Measurements from ENCODE around the gene TRIO. TPM values are rescaled to one million over a fixed set of nuclear protein-coding genes. Genes with fewer than 3 reads are reported as not detected.
A peak's percentile ranks its signal among the peaks of the same experiment; 100 is the strongest.
"Not testable (repeated sequence)": the region's sequence is repeated elsewhere in the genome, so short reads cannot be mapped to it uniquely, and the experiment has no call there.

TRIO gene
- total RNA-seq, 2 experiments from 2014 or later = 3.5 to 6.6 TPM

DNA sequence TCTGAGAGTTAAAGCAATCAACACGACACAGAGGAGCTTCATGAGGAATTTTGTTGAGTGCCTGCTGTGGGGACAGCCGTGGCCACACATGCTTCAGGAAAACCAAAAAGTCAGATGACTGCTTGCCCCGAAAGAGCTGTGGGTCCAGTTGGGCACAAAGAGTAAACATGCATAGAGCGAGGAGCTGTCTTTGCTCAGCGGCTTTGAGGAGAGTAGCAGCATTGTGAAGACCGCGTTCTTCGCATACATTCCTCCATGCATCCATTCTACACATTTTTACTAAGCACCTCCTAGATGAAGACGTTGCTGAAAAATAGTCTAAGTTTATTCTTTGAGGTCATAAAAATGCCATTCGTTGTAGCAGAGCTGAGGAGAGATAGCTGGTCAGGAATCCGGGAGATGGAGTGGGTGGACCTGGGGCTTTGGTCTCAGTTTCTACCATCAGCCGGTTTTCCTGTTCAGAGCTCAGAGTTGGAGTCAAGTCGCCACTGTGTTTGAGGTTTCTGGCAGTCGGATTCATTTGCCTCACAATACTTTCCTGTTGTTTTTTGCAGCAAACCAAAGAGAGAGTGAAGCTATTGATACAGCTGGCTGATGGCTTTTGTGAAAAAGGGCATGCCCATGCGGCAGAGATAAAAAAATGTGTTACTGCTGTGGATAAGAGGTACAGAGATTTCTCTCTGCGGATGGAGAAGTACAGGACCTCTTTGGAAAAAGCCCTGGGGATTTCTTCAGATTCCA is 243.9 kb downstream of the TRIO start:
- POLR2A ChIA-PET = no interaction called here

DNA sequence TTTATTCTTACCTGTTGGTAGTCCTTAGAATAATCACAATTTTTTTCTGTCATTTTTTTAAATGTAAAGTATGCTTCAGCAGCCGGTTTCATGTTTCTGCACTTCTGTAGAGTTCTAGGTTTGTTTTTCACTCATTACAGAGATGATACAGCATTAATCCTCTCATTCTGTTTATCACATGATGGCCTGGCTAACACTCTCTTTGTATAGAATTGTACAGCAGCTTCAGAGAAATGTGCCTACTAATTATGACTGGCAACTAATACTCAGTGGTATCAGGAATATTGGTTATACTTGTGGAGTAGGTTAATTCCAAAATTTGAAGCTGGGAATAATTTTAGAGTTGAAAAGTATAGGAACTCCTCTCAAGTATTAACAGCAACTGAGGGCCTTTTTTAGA is 245.6 kb downstream of the TRIO start:
- peaks cover 8% of the 10 kb centered on the region for H3K9me3 Mint-ChIP-seq (ENCODE audit: insufficient read depth)
- H3K27me3 Mint-ChIP-seq (ENCODE audit: low read depth) = peaks cover 5% of the 10 kb centered on the region
- no peak for DNase-seq
- H3K4me1 Mint-ChIP-seq (ENCODE audit: low read depth) = peaks cover 14% of the 10 kb centered on the region
- peaks cover 3% of the 10 kb centered on the region for H3K36me3 Mint-ChIP-seq (ENCODE audit: low read depth)
- POLR2A ChIA-PET = no interaction called here
- ATAC-seq = no peak
- H3K4me3 Mint-ChIP-seq = no peak overlapping the region
- CTCF ChIA-PET = interaction anchor here (4.8 to 9.0 kb wide), 2 partner anchors 23 to 260 kb away, joined by 29 to 45 read pairs; no protein-coding TSS in a partner anchor
- no peak overlapping the region for H3K27ac Mint-ChIP-seq

More for the DNA sequence above, 243.9 kb downstream of the TRIO start:
- Mint-ChIP-seq H3K4me3 (no peak overlapping the region), H3K36me3 (ENCODE audit: low read depth) (peaks cover 1% of the 10 kb centered on the region), H3K27me3 (ENCODE audit: low read depth) (peaks cover 5% of the 10 kb centered on the region), H3K4me1 (ENCODE audit: low read depth) (peaks cover 14% of the 10 kb centered on the region), H3K9me3 (ENCODE audit: insufficient read depth) (peaks cover 7% of the 10 kb centered on the region), H3K27ac (no peak overlapping the region)
- CTCF ChIA-PET = interaction anchor here (0.9 to 9.0 kb wide), 9 partner anchors 9 to 617 kb away, joined by 3 to 45 read pairs (median 5); no protein-coding TSS in a partner anchor
- ATAC-seq (no peak), DNase-seq (no peak)

DNA sequence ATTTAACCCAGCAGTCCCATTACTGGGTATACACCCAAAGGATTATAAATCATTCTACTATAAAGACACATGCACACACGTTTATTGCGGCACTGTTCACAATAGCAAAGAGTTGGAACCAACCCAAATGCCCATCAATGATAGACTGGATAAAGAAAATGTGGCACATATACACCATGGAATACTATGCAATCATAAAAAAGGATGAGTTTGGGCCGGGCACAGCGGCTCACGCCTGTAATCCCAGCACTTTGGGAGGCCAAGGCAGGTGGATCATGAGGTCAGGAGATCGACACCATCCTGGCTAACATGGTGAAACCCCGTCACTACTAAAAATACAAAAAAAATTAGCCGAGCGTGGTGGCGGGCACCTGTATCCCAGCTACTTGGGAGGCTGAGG is 249.4 kb downstream of the TRIO start:
- H3K36me3 Mint-ChIP-seq (ENCODE audit: low read depth); CTCF ChIA-PET; H3K9me3 Mint-ChIP-seq (ENCODE audit: insufficient read depth); POLR2A ChIA-PET; H3K4me3 Mint-ChIP-seq; ATAC-seq; H3K27ac Mint-ChIP-seq; H3K27me3 Mint-ChIP-seq (ENCODE audit: low read depth); H3K4me1 Mint-ChIP-seq (ENCODE audit: low read depth); DNase-seq: not testable (repeated sequence)

DNA sequence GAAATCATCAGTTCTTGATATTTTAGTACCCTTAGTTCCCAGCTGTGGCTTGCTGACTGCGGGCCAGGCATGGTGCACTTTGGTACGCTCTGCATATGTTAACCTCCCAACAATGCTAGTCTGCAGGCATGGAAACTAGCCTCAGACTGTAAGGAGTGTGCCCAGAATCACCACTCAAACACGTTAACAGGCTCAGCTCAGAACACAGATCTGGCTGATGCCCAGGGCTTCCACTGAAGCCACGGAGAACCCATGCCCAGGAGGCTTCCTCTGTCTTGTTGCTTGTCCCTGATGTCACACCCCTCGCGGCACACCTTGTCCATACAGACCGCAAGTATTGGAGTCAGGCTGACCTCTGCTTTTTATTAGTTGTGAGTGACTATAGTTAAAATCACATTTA is 251.2 kb downstream of the TRIO start:
- Mint-ChIP-seq H3K27ac (no peak overlapping the region), H3K4me1 (ENCODE audit: low read depth) (peaks cover 20% of the 10 kb centered on the region), H3K27me3 (ENCODE audit: low read depth) (no peaks in the 10 kb centered on the region), H3K9me3 (ENCODE audit: insufficient read depth) (peaks cover 8% of the 10 kb centered on the region), H3K36me3 (ENCODE audit: low read depth) (peaks cover 3% of the 10 kb centered on the region), H3K4me3 (no peak overlapping the region)
- DNase-seq = no peak
- CTCF ChIA-PET = interaction anchor here (1.2 to 8.0 kb wide), 3 partner anchors 30 to 255 kb away, joined by 3 to 127 read pairs (median 5); no protein-coding TSS in a partner anchor
- POLR2A ChIA-PET = interaction anchor here (1.3 kb wide), 1 partner anchor 20 kb away, joined by 3 read pairs; no protein-coding TSS in a partner anchor
- ATAC-seq = no peak

DNA sequence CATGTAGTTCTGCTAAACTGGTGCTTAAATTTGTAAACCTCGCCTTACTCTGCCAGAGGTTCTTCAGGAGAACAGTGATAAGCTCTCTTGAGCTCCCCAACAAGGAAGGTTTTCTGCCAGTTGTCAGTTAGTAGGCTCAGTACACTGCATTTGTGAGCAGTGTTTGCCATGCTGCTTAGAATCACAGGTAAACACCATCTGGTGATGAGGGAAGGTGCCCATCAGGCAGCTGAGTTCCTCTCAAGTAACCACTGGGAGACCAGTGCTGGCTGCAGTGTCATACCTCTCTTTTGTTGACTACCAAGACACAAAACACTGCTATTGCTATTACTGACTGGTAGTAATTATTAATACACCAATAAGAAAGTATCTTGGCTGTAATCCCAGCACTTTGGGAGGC is 252.3 kb downstream of the TRIO start:
- H3K27me3 Mint-ChIP-seq (ENCODE audit: low read depth) = no peaks in the 10 kb centered on the region
- ChIA-PET CTCF (interaction anchor here (1.2 to 8.0 kb wide), 4 partner anchors 9 to 254 kb away, joined by 3 to 127 read pairs (median 4); no protein-coding TSS in a partner anchor), POLR2A (interaction anchor here (1.3 kb wide), 1 partner anchor 19 kb away, joined by 3 read pairs; no protein-coding TSS in a partner anchor)
- H3K4me1 Mint-ChIP-seq (ENCODE audit: low read depth) = peaks cover 30% of the 10 kb centered on the region
- peaks cover 8% of the 10 kb centered on the region for H3K9me3 Mint-ChIP-seq (ENCODE audit: insufficient read depth)
- peaks cover 3% of the 10 kb centered on the region for H3K36me3 Mint-ChIP-seq (ENCODE audit: low read depth)
- no peak for ATAC-seq
- H3K27ac Mint-ChIP-seq = no peak overlapping the region
- no peak overlapping the region for H3K4me3 Mint-ChIP-seq
- no peak for DNase-seq

DNA sequence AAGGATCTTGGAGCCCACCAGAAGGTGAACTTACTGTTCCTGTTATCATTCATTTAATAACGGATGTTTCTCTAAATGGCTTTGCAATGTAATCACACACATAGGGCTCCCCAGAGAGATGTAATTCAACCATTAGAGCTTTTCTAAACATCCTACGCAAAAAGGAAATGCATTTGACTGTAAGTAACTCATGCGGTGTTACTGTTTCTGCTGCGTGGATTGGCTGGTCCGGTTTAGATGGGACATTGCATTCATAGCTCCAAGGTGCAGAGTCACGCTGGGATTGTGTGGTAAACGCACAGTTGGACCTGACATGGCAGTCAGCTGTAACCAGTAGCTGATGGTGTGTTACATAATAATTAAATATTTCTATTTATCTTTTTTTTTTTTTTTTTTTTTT is 252.9 kb downstream of the TRIO start:
- POLR2A ChIA-PET = no interaction called here
- Mint-ChIP-seq H3K27ac (no peak overlapping the region), H3K9me3 (ENCODE audit: insufficient read depth) (peaks cover 8% of the 10 kb centered on the region), H3K4me3 (no peak overlapping the region), H3K4me1 (ENCODE audit: low read depth) (peaks cover 37% of the 10 kb centered on the region), H3K36me3 (ENCODE audit: low read depth) (peaks cover 3% of the 10 kb centered on the region), H3K27me3 (ENCODE audit: low read depth) (no peaks in the 10 kb centered on the region)
- DNase-seq = no peak
- ATAC-seq = no peak
- CTCF ChIA-PET = interaction anchor here (1.0 to 8.0 kb wide), 4 partner anchors 9 to 253 kb away, joined by 3 to 127 read pairs (median 4); no protein-coding TSS in a partner anchor

DNA sequence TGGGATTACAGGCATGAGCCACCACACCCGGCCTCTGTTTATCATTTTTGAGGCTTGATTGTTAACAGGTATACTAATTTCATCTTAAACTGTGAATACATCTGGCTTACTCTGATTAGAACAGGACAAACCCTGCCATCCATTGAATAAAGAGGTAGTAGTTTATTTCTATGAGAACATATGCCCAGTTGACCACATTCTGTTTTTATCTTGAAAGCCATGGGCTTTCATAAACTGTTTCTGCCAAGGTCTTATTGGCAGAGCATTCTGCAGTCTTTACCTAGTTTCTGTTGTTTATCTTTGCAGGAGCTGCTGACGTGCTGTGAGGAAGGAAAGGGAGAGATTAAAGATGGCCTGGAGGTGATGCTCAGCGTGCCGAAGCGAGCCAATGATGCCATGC is 253.6 kb downstream of the TRIO start:
- no peak for DNase-seq
- no peak overlapping the region for H3K27ac Mint-ChIP-seq
- H3K9me3 Mint-ChIP-seq (ENCODE audit: insufficient read depth) = peaks cover 4% of the 10 kb centered on the region
- POLR2A ChIA-PET = no interaction called here
- peaks cover 43% of the 10 kb centered on the region for H3K4me1 Mint-ChIP-seq (ENCODE audit: low read depth)
- H3K27me3 Mint-ChIP-seq (ENCODE audit: low read depth) = no peaks in the 10 kb centered on the region
- peaks cover 8% of the 10 kb centered on the region for H3K36me3 Mint-ChIP-seq (ENCODE audit: low read depth)
- ATAC-seq = no peak
- CTCF ChIA-PET = interaction anchor here (1.0 to 8.0 kb wide), 3 partner anchors 13 to 252 kb away, joined by 3 to 127 read pairs (median 3); no protein-coding TSS in a partner anchor
- no peak overlapping the region for H3K4me3 Mint-ChIP-seq

DNA sequence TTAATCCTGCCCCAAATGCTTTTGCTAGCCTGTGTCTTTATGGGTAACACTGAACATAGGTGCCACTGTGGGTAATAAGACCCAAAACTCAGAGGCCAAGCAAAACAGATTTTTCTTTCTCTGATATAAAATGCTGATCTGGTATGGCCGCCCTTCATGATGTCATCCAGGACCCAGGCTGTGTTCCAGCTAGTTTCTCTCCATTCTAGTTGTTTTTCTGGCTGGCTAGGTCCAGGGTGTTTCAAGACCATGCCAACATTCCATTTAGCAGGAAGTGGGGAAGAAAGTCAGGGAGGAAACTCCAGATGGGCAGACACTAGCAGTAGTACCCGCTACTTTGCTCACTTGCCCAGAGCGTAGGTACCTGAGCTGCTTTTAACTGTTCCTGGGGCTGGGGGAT is 254.6 kb downstream of the TRIO start:
- no peak for ATAC-seq
- DNase-seq = no peak
- Mint-ChIP-seq H3K36me3 (ENCODE audit: low read depth) (peaks cover 12% of the 10 kb centered on the region), H3K4me3 (no peak overlapping the region), H3K27ac (peak overlapping the region; percentile 33), H3K27me3 (ENCODE audit: low read depth) (peaks cover 1% of the 10 kb centered on the region), H3K4me1 (ENCODE audit: low read depth) (peaks cover 51% of the 10 kb centered on the region), H3K9me3 (ENCODE audit: insufficient read depth) (peaks cover 7% of the 10 kb centered on the region)
- CTCF ChIA-PET = interaction anchor here (0.7 to 8.0 kb wide), 9 partner anchors 11 to 277 kb away, joined by 3 to 127 read pairs (median 3); no protein-coding TSS in a partner anchor
- POLR2A ChIA-PET = interaction anchor here (0.6 kb wide), 2 partner anchors 39 to 132 kb away, joined by 3 read pairs; no protein-coding TSS in a partner anchor

DNA sequence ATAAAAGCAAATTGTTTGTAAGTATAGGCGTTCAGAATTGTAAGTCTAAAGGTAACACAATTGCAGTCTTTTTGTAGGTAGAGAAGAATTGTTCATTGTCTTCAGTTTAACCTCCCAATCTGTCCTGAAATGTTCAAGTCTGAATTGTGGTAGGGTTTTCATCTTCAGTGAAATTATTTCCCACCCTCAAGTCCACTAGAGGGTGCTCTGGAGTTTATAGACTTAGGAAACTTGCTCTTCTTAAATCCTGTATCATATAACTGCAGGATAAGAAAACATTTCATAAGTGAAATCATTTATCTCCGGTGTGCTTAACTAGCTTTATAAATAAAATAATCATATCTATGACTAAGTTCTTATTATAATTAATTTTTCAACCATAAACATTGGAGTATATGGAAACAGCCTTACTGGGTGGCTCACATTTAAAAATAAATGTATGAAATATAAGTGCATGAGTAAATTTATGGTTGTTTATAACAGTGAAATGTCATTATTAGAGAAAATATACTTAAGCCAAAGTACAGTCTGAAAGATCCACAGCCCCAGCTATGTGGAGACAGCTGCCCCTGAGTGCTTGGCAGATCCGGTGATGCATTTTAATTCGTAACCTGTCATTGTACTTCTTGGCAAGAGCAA is 256.0 kb downstream of the TRIO start:
- Mint-ChIP-seq H3K4me1 (ENCODE audit: low read depth) (peaks cover 55% of the 10 kb centered on the region), H3K27ac (no peak overlapping the region), H3K9me3 (ENCODE audit: insufficient read depth) (peaks cover 7% of the 10 kb centered on the region), H3K36me3 (ENCODE audit: low read depth) (peaks cover 15% of the 10 kb centered on the region), H3K4me3 (no peak overlapping the region), H3K27me3 (ENCODE audit: low read depth) (peaks cover 3% of the 10 kb centered on the region)
- CTCF ChIA-PET = interaction anchor here (0.6 to 8.0 kb wide), 29 partner anchors 9 to 279 kb away, joined by 3 to 127 read pairs (median 5); partner anchors contain the start of gene OTULINL
- DNase-seq = peak; percentile 62
- POLR2A ChIA-PET = interaction anchor here (0.5 to 1.5 kb wide), 4 partner anchors 15 to 193 kb away, joined by 3 read pairs; partner anchors contain the start of gene OTULINL
- ATAC-seq = peak; percentile 57

DNA sequence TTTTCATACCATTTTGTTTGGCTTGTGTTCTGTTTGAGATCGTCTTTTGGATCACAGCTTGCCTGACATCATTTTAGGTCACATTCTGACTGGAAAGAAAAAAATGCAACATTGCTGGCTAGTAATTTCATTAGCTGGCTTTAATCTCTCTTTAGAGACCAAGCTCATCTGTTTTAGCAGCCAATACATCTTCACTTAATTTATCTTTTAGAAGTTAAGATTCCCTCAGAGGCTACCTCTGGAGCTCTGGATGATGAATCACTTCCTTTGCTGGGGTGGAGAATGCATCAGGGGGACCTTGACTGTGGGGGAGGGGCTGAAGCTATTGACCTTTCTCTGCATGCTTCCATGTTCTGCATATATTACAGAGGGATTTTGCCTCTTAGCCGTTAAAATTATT is 256.9 kb downstream of the TRIO start:
- CTCF ChIA-PET = interaction anchor here (0.8 to 8.0 kb wide), 31 partner anchors 9 to 278 kb away, joined by 3 to 127 read pairs (median 5); partner anchors contain the start of gene OTULINL
- H3K4me1 Mint-ChIP-seq (ENCODE audit: low read depth) = peaks cover 61% of the 10 kb centered on the region
- no peak overlapping the region for H3K4me3 Mint-ChIP-seq
- H3K36me3 Mint-ChIP-seq (ENCODE audit: low read depth) = peaks cover 15% of the 10 kb centered on the region
- POLR2A ChIA-PET = interaction anchor here (0.7 to 2.4 kb wide), 4 partner anchors 15 to 192 kb away, joined by 3 to 10 read pairs (median 3); no protein-coding TSS in a partner anchor
- H3K9me3 Mint-ChIP-seq (ENCODE audit: insufficient read depth) = peaks cover 7% of the 10 kb centered on the region
- ATAC-seq = no peak
- DNase-seq = no peak
- peaks cover 3% of the 10 kb centered on the region for H3K27me3 Mint-ChIP-seq (ENCODE audit: low read depth)
- no peak overlapping the region for H3K27ac Mint-ChIP-seq

DNA sequence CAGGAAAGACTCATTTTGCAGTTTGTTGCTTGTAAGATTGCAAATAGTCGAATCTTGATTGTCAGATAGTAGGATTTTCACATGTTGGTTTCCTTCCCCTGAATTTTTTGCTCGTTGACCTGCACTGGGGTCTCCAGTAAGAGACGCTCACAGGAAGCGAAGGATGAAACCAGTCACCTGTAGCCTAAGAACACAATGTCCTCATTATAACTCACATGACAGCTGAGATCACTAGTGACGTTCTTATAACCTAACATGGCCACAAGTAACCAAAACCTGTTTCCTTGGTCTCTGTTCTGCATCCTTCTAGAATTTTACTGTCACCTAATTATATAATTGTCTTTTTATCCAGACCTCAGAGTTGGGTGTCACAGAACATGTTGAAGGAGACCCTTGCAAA is 257.5 kb downstream of the TRIO start:
- H3K4me1 Mint-ChIP-seq (ENCODE audit: low read depth) = peaks cover 61% of the 10 kb centered on the region
- H3K4me3 Mint-ChIP-seq = no peak overlapping the region
- H3K36me3 Mint-ChIP-seq (ENCODE audit: low read depth) = peaks cover 15% of the 10 kb centered on the region
- POLR2A ChIA-PET = interaction anchor here (1.3 to 2.4 kb wide), 3 partner anchors 12 to 192 kb away, joined by 3 to 10 read pairs (median 4); no protein-coding TSS in a partner anchor
- peaks cover 3% of the 10 kb centered on the region for H3K27me3 Mint-ChIP-seq (ENCODE audit: low read depth)
- H3K9me3 Mint-ChIP-seq (ENCODE audit: insufficient read depth) = peaks cover 7% of the 10 kb centered on the region
- DNase-seq (no peak), ATAC-seq (no peak)
- CTCF ChIA-PET = interaction anchor here (0.9 to 8.0 kb wide), 25 partner anchors 8 to 267 kb away, joined by 3 to 127 read pairs (median 5); partner anchors contain the start of gene OTULINL
- no peak overlapping the region for H3K27ac Mint-ChIP-seq
